Purkinje cell (primary cell): ENCODE data around the gene AGAP2. TPM values are rescaled to one million over a fixed set of nuclear protein-coding genes. Genes with fewer than 3 reads are reported as not detected.

Source experiments
- polyA plus RNA-seq: library from polyadenylated mRNA; unstranded; fragments of >200 nt; fragmentation: Nextera tagmentation; gene quantifications from 2 replicates; pipeline ENCODE4 v1.2.1, GENCODE V29; 2014

The AGAP2 gene
- polyA plus RNA-seq, result 0.48 and 1.8 TPM in 2 replicates

DNA sequence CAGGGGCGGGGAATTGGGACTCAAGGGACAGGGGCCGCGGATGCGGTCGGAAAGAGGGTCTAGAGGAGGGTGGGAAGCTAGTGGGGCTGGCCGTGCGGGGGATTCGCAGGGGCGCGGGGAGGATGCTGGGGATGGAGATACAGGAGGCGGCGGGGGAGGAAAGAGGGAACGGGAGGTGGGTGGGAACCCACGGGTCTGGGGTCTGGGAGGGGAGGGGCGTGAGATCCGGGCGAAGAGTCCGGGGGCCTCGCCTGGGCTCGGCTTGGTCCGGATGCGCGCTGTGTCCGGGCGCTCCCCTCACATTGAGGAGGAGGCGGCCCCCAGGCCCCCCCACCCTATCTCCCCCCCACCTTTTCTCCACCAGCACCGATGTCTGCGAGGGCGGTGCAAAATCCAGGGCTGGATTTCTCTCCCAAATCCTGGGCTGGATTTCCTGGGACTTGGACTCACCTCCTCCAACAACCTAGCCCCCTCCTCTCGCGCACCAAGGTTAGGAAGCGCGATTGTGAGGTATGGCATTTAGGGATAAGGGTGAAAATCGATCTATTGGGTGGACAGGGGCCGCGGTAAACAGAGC lies at the start of gene AGAP2:
Gene AGAP2 (minus strand): TSS at position 82 of the 577 bp plus-strand sequence. CDS start 496 bp downstream, outside the sequence.

DNA sequence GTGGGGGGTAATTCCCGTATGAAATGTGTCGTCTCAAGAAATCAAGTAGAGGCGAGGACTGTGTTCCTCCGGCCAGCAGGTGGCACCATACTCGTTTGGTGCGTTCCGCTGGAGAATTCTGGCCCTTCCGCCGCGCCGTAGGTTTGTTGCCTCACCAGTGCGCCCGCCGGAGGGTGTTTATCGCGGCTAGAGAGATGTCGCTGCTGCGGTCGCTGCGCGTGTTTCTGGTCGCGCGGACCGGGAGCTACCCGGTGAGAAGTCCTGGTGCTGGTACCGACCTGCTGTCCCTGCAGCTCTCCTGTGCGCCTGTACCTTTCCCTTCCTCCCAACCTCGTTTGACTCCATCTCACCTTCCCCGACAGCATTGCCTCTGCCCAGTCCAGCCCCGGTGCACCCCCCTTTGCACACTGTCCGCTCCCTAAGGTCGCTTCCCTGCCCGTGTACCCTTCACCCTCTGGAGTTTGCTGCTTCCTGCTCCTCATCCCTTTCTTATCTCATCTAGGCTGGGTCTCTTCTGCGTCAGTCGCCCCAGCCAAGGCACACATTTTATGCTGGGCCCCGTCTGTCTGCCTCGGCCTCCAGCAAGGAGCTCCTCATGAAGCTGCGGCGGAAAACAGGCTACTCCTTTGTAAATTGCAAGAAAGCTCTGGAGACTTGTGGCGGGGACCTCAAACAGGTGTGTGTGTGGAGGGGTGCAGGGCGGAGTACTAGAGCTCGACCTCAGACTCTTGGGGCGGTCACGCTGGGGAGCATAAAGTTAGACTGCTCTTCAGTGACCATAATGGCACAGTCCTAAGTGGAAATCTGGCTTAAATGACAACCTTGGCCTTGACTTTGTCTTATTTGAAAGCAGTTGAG lies 44.3 kb upstream of the AGAP2 start, which contains the start of gene TSFM:
Gene TSFM (plus strand): TSS at position 180 of the 858 bp plus-strand sequence. CDS start 15 bp downstream, at position 195.

DNA sequence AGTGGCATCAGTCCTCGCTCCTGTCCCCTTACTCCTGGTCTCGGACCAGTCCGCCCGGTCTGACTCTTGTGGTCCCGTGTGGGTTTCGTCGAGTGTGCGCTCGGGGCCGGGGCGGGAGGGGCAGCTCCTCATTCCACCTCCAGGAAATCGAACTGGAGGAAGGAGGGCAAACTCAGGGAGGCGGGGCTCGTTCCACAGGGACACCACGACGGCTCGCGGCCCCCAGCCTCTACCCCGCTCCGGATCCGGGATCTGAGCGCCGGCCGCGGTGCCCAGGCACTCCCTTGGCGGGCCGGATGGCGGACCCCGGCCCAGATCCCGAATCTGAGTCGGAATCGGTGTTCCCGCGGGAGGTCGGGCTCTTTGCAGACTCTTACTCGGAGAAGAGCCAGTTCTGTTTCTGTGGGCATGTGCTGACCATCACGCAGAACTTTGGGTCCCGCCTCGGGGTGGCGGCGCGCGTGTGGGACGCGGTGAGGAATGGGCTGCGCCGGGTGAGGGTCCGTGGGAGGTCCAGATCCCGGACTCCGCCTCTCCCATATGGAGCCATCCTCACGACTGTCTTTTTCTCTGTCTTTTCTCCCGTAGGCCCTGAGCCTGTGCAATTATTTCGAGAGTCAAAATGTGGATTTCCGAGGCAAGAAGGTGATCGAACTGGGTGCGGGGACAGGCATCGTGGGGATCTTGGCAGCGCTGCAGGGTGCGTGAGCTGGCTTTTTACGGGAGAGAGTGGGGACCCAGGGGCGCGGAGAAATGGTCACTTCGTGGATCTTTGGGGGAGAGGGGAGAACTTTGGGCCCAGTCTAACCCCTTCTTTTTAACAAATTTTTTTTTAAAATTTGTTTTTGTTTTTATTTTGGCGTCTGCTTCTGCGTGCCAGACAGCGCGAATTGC lies 34.1 kb upstream of the AGAP2 start, which contains the start of gene EEF1AKMT3:
Gene EEF1AKMT3 (plus strand): TSS at position 186 of the 894 bp plus-strand sequence. CDS start 111 bp downstream, at position 297.

DNA sequence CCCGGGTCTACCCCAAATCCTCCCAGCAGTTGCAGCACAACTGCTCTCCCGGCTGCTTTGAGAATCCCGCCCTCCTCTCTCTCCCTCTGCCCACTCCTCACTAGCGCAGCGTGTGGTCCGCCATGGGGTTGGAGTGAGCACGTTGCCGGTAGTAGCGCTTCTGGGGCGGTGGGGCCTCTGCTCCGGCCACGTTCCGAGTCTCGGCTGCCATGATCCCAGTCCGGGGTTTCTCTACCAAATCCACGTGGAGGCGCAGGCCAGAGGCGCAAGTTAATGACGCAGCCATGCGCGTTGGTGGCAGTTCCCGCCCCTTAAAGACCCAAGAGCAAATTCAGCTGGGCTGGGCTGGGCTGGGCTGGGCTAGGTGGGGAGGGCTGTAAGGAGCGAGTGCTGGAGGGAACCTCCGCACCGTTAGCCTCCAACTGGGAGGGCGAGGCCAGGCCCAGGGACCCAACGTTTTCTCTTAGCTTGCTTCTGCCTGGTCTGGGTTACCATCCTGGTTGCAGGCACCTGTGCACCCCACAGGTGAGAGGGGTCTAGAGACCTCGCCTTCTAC lies 33.4 kb upstream of the AGAP2 start, which contains the start of gene METTL1:
Gene METTL1 (minus strand): TSS at position 233 of the 556 bp plus-strand sequence. CDS start 22 bp downstream, at position 211.

DNA sequence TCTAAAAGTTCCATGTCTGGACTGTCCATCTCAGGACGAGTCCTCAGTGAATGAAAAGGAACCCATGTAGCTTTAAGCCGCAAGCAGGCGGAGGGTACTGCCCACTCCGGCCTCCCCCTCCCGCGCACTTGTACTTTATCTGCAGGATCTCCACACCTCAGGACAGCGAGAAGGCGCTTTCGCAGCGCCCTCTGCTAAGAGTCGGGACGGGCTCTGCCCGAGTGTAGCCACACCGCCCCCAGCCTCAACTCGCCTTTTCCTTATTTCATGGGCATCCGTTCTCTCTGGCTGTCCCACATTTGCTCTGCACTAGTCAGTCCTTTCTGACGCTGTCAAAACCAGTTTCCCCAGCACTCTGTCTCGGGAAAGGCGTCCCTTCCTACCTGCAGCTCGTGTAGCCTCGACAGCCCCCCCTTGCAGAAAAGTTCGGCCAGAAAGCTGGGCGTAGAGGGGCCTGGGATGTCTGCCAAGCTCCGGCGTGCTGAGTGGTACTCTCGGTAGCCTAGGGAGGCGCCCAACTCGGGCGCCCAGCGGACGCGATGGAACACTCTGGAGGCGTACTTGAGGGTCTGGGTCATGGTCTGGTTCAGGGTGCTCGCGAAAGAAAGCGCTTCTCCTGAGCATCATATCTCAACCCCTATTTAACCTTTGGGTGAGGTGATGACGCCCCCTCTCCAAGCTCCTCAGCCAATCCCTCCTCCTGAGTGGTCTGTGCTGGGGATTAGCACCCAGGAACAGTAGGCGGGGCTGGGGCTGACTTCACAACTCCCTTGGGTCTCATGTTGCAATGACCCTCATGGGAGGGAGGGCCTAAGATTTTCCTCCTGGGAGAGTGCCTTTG lies 28.1 kb upstream of the AGAP2 start, which contains the start of gene CYP27B1:
Gene CYP27B1 (minus strand): TSS at position 615 of the 841 bp plus-strand sequence. CDS start 37 bp downstream, at position 578.

DNA sequence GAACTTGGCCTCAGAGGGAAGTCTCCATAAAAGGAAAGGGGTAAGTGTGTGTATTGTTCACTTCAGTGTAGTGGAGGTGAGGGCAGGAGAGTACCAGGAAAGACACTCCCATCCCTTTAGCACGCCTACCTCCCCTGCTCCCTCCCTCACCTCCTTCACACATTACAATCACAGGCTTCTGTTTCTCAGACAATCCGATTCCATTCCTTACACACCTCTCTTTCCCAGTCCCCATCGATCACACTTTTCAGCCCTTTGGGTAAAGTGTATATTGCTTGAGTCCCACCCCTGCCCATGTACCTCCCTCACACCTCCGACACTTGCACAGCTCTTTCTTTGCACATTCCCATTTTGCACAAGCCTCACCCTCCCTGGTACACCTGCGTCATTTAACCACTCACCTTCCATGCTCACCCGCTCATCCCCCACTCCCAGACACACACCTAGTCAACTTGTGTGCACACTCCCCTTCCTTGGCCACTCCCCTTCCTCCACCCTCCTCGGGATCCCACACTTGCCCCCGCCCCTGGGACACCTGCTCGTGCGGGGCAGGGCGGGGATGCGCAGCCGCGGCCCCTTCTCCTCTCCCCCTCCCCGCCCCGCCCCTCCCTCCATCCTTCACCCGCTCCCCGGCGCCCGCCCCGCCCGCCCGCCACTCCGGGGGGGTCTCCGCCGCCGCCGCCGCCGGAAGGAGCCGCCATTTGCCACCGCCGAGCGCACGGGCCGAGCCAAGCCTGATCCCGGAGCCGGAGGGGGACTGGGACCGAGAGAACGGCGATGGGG lies 16.1 kb upstream of the AGAP2 start, which contains the start of gene MARCHF9:
Gene MARCHF9 (plus strand): TSS at position 693 of the 783 bp plus-strand sequence. CDS start 426 bp downstream, outside the sequence.

DNA sequence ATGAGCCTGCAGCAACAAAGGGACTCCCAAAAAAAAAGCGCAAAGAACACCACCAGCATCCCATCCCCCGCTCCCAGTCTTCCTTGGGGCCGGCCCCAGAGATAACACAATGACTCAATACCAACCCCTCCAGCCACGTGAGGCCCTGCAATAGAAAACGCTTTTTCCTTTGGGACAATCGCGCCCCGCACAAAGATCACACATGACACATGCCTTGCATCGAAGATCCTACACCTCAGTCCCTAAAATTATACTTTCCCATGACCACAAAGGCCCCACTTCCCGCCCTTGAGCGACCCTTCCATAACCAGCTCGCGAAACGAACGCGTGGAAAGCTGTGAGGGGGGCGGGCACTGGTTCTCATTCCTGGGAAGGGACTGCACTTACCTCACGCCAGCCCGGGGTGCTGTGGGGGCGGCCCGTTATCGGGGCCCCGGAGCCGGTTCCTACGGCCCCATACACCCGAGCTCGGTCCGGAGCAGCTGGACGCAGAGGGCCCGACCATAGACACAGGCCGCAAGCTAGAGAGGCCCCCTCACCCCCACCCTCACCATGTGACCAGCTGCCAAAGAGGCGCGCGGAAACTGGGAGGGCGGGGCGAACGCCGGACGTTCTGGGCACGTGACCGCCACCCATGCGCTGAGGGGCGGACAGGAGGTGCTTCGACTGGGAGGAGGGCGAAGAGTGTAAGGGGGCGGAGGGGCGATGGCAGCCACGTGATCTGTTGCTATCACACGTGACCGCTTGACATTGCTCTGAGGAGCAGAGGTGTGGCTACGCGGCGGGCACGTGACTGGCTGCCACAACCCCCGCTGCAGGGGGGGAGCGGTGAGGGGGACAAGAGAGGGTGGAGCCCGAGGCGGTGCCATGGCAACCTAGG lies 13.5 kb upstream of the AGAP2 start, which contains the start of gene CDK4:
Gene CDK4 (minus strand): TSS at position 523 of the 880 bp plus-strand sequence. CDS start 593 bp downstream, outside the sequence.

DNA sequence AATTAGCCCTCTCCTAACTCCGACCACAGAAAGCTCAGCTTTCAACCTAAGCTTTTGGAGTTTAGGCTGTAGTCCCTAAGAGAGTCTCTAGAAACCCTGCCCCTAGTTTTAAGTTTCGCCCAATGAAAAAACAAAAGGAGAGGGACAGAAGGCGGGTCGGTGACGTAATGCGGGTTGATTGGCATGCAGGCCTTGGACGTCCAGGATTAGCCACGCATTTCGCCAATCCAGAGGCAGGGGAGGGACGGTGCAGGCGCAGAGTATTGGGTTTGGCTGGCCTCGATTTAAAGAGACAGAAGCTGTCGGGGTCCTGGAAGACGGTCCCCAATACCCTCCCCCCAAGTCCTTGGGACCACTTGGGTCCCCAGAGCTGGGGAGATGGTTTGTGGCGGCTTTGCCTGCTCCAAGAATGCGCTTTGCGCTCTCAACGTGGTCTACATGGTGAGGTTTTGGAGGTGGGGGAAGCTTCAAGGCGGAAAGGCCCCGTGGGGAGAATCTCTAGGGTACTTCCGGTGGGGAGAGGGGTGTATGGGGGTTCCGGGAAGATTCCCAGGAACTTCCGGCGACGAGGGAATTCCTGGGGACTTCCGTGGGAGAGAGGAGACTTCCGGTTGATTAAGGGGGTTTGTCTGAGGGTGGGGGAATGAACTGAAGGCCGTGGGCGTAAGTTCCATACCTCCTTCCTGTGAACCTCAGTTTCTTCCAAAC lies 6.4 kb upstream of the AGAP2 start, which contains the start of gene TSPAN31:
Gene TSPAN31 (plus strand): TSS at position 263 of the 708 bp plus-strand sequence. CDS start 116 bp downstream, at position 379.

DNA sequence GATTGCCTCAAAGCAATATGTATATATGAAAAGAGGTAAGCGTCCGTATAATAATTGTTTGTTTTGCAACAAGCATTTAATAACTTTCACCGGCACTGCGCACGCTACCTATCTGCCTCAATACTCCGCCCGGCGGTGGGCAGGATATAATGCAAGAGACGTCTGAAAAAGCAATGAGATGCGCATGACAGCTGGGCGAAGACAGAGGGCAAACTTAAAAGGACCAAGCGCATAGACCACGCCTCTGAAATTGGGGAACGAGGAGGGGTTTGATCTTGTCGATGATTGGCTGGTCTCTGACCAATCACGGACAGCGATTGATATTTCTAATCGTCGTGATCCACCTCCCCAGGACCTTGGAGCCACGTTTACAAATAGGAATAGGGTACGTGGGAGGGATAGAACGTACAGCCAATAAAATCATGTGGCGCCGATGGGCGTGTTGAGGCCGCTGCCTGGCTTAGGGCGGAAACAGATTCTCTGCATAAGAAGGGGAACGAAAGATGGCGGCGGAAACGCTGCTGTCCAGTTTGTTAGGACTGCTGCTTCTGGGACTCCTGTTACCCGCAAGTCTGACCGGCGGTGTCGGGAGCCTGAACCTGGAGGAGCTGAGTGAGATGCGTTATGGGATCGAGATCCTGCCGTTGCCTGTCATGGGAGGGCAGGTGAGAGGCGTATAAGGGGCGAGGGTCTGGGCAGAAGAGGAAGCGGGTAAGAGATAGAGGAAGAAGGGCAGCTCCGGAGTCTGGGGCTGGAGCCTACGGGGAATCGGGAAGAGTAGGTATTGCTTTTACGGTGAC lies 44.7 kb downstream of the AGAP2 start, which contains the start of gene OS9:
Gene OS9 (plus strand): TSS at position 474 of the 800 bp plus-strand sequence. CDS start 30 bp downstream, at position 504.

Other genes starting within 250 kb of the AGAP2 start
- gene DDIT3, start 218.2 kb downstream of the AGAP2 start, polyA plus RNA-seq, result 264 and 289 TPM in 2 replicates
- gene MBD6, start 215.9 kb downstream of the AGAP2 start, polyA plus RNA-seq, result 1.6 and 3.4 TPM in 2 replicates
- 111 and 115 TPM in 2 replicates for gene DCTN2, start 191.6 kb downstream of the AGAP2 start, polyA plus RNA-seq
- 24.5 and 60.6 TPM in 2 replicates for gene KIF5A, start 188.7 kb downstream of the AGAP2 start, polyA plus RNA-seq
- 81.0 and 95.3 TPM in 2 replicates for gene PIP4K2C, start 147.6 kb downstream of the AGAP2 start, polyA plus RNA-seq
- 3.7 and 5.3 TPM in 2 replicates for gene DTX3, start 133.9 kb downstream of the AGAP2 start, polyA plus RNA-seq
- gene ARHGEF25, start 127.3 kb downstream of the AGAP2 start, polyA plus RNA-seq, result not detected in 2 replicates
- 39.3 and 50.4 TPM in 2 replicates for gene B4GALNT1, start 105.5 kb downstream of the AGAP2 start, polyA plus RNA-seq
- gene OS9, start 44.6 kb downstream of the AGAP2 start, polyA plus RNA-seq, result 32.1 and 60.1 TPM in 2 replicates
- 26.6 and 52.7 TPM in 2 replicates for gene TSPAN31, start 6.3 kb upstream of the AGAP2 start, polyA plus RNA-seq
- 11.2 and 14.3 TPM in 2 replicates for gene CDK4, start 13.6 kb upstream of the AGAP2 start, polyA plus RNA-seq
- gene MARCHF9, start 16.4 kb upstream of the AGAP2 start, polyA plus RNA-seq, result 2.4 TPM in 1 of 2 replicates, not detected in the other
- not detected in 2 replicates for gene CYP27B1, start 28.3 kb upstream of the AGAP2 start, polyA plus RNA-seq
- gene METTL1, start 33.4 kb upstream of the AGAP2 start, polyA plus RNA-seq, result 19.2 and 33.9 TPM in 2 replicates
- gene EEF1AKMT3, start 33.9 kb upstream of the AGAP2 start, polyA plus RNA-seq, result 2.8 TPM in 1 of 2 replicates, not detected in the other
- 71.2 and 79.6 TPM in 2 replicates for gene TSFM, start 44.0 kb upstream of the AGAP2 start, polyA plus RNA-seq
- gene AVIL, start 80.0 kb upstream of the AGAP2 start, polyA plus RNA-seq, result 0.22 and 1.2 TPM in 2 replicates
- gene CTDSP2, start 108.0 kb upstream of the AGAP2 start, polyA plus RNA-seq, result 3.3 and 4.2 TPM in 2 replicates
- 10.2 and 13.2 TPM in 2 replicates for gene ATP23, start 202.8 kb upstream of the AGAP2 start, polyA plus RNA-seq